Kidney epithelial cell (primary cell): ENCODE results near the gene ARSA. TPM values are rescaled to one million over a fixed set of nuclear protein-coding genes. Genes with fewer than 3 reads are reported as not detected.
A peak's percentile ranks its signal among the peaks of the same experiment; 100 is the strongest.
"Not testable (repeated sequence)": the region's sequence is repeated elsewhere in the genome, so short reads cannot be mapped to it uniquely, and the experiment has no call there.

Experiments
- DNase-seq: peaks from one replicate; pipeline ENCODE4 v3.0.0-alpha.2; 2010; ENCODE audit warnings: low read depth
- H3K27me3 ChIP-seq: 2 replicates; pipeline ENCODE4 v1.6.0; 2011; ENCODE audit warnings: low read length; ENCODE audit not compliant: control insufficient read depth, insufficient read depth
- H3K36me3 ChIP-seq: 2 replicates; pipeline ENCODE4 v1.5.1; 2011; ENCODE audit warnings: low read length; ENCODE audit not compliant: control insufficient read depth, insufficient read depth
- H3K4me3 ChIP-seq: 2 replicates; pipeline ENCODE4 v1.5.1; 2011; ENCODE audit warnings: low read depth, mild to moderate bottlenecking, control low read depth, low read length
- total RNA-seq: library from RNA; depleted of rRNA; stranded (reverse); fragments of >200 nt; gene quantifications from 2 replicates; pipeline ENCODE4 v1.2.3, GENCODE V29; 2015
- TF ChIP-seq, protein P1 (sequence below): IDR thresholded peaks from 2 replicates; pipeline ENCODE4 v1.5.1; 2011; ENCODE audit warnings: mild to moderate bottlenecking, moderate library complexity, low read length, control low read depth, inconsistent platforms; ENCODE audit not compliant: insufficient read depth, poor library complexity, severe bottlenecking

Gene ARSA
- total RNA-seq, 1 donor from 2014 or later = 42.7 TPM

DNA sequence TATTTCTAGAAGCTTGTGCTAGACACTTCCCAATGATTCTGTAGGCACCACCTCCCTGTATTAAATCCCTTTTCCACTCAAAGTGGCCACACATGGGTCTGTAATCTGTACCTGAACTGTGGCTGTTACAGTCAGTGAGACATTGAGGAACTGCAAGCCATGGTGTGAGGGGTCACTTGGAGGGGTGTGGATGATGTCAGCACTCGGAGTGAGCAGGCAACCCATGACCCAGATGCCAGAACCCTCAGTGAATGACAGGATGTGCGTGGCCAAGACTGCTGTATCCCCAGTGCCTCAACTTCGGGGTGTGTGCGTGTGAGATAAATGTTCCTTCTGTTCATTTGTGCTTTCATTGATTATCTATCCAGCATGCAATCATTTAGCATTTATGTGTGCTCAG, 30.0 kb upstream of the ARSA start:
- H3K36me3 ChIP-seq = no peaks in the 10 kb centered on the region
- no peaks in the 10 kb centered on the region for H3K27me3 ChIP-seq
- no peak overlapping the region for H3K4me3 ChIP-seq
- TF ChIP-seq, protein P1, sequence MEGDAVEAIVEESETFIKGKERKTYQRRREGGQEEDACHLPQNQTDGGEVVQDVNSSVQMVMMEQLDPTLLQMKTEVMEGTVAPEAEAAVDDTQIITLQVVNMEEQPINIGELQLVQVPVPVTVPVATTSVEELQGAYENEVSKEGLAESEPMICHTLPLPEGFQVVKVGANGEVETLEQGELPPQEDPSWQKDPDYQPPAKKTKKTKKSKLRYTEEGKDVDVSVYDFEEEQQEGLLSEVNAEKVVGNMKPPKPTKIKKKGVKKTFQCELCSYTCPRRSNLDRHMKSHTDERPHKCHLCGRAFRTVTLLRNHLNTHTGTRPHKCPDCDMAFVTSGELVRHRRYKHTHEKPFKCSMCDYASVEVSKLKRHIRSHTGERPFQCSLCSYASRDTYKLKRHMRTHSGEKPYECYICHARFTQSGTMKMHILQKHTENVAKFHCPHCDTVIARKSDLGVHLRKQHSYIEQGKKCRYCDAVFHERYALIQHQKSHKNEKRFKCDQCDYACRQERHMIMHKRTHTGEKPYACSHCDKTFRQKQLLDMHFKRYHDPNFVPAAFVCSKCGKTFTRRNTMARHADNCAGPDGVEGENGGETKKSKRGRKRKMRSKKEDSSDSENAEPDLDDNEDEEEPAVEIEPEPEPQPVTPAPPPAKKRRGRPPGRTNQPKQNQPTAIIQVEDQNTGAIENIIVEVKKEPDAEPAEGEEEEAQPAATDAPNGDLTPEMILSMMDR = no peak
- no peak for DNase-seq

DNA sequence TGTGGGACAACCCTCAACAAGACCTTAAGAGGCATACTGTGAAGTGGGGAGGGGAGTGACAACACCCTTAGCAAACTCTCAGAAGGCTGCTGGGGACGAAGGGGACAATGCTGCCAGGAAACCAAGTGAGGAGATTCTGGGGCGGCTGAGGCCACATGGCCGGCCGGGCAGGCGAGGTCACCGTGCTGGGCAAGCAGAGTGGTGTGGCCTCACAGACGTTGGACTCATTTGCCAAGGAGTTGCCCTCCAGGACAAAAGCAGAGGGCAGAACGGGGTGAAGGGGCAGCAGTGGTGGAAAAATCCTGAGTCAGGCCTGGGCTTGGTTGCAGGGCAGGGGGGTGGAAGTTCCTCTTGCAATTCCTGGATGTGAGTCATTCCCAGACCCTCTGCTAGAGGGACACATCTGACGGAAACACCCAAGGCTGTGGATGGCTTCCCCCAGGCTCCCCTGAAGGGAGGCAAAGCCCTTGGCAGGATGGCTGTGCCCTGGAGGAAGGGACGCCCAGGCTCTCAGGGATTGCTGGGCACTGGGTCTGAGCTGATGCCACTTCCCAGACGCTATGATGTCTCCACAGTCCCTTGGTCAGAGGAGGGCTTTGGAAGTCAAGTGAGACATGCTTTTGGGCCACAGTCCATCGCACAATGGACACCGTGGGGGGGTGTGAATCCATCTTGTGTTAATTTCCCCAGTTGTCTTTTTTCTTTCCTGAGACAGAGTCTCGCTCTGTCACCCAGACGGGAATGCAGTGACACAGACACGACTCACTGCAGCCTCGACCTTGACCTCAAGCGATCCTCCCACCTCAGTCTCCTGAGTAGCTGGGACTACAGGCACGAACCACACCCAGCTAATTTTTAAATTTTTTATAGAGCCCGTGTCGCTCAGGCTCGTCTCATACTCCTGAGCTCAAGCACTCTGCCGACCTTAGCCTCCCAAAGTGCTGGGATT, 28.4 kb upstream of the ARSA start:
- no peak overlapping the region for H3K4me3 ChIP-seq
- no peaks in the 10 kb centered on the region for H3K36me3 ChIP-seq
- TF ChIP-seq, protein P1 = no peak
- H3K27me3 ChIP-seq = no peaks in the 10 kb centered on the region
- DNase-seq = peak; percentile 43

DNA sequence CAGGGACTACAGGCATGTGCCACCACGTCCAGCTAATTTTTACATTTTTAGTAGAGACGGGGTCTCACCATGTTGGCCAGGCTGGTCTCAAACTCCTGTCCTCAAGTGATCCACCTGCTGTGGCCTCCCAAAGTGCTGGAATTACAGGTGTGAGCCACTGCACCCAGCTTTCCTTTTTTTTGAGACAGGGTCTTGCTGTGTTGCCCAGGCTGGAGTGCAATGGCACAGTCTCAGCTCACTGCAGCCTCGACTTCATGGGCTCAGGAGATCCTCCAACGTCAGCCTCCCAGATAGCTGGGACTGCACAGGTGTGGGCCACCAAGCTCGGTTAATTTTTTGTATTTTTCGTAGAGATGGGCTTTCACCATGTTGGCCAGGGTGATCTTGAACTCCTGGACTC, 26.7 kb upstream of the ARSA start:
- H3K27me3 ChIP-seq, DNase-seq, H3K36me3 ChIP-seq, H3K4me3 ChIP-seq: not testable (repeated sequence)

DNA sequence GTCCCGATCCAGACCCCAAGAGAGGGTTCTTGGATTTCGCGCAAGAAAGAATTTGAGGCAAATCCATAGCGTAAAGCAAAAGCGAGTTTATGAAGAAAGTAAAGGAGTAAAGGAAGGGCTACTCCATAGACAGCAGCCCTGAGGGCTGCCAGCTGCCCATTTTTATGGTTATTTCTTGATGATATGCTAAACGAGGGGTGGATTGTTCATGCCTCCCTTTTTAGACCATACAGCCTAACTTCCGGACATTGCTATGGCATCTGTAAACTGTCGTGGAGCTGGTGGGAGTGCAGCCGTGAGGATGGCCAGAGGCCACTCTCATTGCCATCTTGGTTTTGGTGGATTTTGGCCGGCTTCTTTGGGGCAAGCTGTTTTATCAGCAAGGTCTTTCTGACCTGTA, 25.3 kb upstream of the ARSA start:
- TF ChIP-seq, protein P1 = no peak
- no peak for DNase-seq
- Histone ChIP-seq H3K4me3 (no peak overlapping the region), H3K36me3 (no peaks in the 10 kb centered on the region), H3K27me3 (no peaks in the 10 kb centered on the region)

DNA sequence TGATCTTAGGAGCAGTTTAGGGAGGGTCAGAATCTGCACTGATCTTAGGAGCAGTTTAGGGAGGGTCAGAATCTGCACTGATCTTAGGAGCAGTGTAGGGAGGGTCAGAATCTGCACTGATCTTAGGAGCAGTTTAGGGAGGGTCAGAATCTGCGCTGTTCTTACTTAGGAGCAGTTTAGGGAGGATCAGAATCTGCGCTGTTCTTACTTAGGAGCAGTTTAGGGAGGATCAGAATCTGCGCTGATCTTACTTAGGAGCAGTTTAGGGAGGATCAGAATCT, 15.8 kb upstream of the ARSA start:
- DNase-seq, H3K36me3 ChIP-seq, H3K4me3 ChIP-seq: not testable (repeated sequence)
- H3K27me3 ChIP-seq = peaks cover 37% of the 10 kb centered on the region

DNA sequence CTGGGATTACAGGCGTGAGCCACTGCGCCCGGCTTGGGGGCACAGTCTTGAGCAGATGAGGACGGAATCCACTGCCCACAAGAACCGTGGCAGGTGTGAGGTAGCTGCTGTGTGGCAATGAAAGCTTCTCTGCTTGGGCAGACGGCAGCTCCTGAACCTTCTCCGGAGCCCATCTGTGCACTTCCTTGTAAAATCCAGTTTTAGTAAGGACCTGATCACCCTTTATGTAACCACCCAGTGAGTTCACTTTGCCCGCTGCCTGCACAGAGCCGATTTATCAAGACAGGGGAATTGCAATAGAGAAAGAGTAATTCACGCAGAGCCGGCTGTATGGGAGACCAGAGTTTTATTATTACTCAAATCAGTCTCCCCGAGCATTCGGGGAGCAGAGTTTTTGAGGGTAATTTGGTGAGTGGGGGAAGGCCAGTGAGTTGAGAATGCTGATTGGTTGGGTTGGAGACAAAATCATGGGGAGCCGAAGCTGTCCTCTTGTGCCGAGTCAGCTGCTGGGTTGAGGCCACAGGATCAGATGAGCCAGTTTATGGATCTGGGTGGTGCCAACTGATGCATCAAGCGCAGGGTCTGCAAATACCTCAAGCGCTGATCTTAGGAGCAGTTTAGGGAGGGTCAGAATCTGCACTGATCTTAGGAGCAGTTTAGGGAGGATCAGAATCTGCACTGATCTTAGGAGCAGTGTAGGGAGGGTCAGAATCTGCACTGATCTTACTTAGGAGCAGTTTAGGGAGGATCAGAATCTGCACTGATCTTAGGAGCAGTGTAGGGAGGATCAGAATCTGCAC, 15.3 kb upstream of the ARSA start:
- not testable (repeated sequence) for H3K4me3 ChIP-seq, H3K36me3 ChIP-seq, DNase-seq
- peaks cover 37% of the 10 kb centered on the region for H3K27me3 ChIP-seq

DNA sequence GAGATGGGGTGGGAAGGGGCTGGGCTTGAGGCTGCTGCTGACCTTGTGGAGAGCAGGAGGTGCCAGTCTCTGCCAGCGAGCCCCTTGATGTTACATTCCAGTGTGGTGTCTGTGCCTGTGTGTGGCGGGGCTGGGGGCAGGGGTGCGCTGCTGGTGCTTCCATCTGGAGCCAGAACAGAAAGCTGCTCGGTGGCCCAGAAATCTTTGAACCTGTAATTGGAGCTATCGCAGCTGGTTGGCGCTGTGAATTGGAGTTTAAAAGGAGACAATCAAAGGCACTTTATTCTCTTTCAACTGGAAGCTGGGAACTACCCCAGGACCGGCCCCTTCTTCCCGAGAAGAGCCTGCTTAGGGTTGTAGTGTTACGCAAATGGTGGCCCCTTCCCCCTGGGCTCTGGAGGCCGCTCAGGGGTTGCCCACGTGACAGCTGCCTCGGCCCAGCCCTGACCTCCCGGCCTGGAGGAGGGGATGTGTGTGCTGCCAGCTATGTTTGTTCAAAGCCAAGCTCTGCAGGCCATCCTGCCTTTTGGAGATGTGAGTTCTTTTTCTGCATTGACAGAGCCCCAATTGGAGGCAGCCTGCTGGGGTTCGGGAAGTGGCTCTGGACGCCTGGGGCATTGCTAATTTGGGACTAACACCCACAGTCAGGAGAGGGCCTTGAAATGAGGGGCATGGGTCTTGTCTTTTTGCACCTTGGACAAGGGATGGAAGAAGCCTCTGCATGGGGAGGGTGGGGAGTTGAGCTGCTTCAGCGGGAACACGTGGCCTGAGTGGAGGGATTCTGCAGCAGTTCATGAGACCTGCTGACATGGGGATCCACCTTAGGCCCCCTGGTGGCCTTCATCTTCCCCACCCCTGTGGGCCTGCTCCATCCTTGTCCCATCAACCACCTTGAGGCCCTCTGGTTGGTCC, 14.0 kb upstream of the ARSA start:
- DNase-seq = no peak
- Histone ChIP-seq H3K4me3 (no peak overlapping the region), H3K36me3 (no peaks in the 10 kb centered on the region), H3K27me3 (peaks cover 37% of the 10 kb centered on the region)
- TF ChIP-seq, protein P1 = peak; percentile 45
